8988T (cell line): ENCODE data around the gene NKX2-3.

Experiments
- DNase-seq: peaks from one replicate; pipeline ENCODE4 v3.0.0; 2011

Gene NKX2-3

GRCh38 chr10:99532687-99533495 is at the start of gene NKX2-3:
Gene NKX2-3 (plus strand): TSS chr10:99532942. CDS start chr10:99533132, 190 bp downstream.
- no peak for DNase-seq

DNA sequence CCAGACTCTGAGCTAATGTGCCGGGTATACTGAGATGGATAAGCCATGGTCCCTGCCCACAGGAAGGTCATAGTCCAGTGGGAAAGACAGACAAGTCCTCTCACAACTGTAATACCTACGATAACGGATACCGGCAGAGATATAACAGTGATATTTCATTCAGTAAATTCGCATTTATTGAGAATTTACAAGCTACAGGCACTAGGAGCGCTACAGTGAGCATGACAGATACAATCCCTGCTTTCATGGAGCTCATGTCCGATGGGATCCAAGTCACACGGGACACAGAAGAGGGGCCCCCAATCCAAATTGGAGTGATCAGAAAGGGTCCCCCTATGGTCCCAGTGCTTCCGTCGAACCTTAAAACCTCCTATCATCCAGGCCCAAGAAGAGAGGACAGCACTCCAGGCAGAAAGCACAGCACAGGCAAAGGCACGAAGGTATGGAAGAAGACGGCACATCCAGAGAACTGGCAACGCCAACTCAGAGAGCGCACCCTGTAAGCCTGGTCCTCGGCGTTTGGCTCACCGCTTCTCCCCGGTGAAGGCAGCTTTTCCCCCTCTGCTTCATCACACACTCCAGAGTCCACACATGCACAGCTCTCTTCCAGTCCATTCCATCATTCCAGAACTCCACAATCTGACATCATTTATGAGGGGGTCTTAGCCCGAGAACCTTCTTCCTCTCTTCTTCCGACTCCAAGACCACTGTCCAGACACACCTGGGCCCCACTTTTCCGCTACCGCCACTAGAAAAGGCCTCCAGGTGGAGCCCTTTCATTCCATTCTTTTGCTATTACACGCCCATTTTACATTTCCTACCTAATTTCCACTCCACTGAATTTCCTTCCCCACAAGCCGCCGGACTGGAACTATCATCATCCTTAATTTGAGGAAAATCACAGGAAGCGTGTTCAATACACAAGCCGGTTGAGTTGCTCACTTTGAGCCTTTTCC is 47.8 kb upstream of the NKX2-3 start:
- no peak for DNase-seq

DNA sequence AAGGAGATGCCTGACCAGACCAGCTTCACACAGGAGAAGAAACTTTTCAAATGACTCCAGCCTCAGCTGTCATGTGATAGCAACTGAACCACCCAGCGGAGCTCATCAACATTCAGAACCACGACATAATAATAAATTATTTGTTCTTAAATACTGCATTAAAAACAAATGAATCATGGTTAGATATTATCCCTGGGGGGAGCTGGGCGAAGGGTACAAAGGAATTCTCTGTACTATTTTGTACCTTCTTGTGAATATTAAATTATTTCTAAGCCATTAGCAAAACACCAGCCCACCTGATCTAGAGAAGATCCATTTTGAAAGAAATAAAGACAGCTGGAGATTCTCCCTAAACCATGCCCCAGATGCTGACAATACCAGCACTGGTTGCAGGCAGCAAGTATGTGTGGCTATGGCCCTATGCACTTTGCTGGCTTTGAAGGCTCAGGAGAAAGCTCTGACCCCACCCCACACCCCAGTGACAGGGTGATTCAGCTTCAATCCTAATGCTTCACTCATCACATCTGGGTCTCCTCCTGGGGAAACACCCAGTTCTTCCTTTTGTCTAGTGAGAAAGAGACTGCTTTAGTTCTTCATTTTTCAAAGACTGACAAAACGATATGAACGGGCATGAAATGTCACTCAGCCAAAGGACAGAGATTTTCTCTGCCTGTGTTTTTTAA is 45.5 kb upstream of the NKX2-3 start:
- DNase-seq: no peak

GRCh38 chr10:99489271-99489670 is 43.5 kb upstream of the NKX2-3 start:
- DNase-seq: no peak

DNA sequence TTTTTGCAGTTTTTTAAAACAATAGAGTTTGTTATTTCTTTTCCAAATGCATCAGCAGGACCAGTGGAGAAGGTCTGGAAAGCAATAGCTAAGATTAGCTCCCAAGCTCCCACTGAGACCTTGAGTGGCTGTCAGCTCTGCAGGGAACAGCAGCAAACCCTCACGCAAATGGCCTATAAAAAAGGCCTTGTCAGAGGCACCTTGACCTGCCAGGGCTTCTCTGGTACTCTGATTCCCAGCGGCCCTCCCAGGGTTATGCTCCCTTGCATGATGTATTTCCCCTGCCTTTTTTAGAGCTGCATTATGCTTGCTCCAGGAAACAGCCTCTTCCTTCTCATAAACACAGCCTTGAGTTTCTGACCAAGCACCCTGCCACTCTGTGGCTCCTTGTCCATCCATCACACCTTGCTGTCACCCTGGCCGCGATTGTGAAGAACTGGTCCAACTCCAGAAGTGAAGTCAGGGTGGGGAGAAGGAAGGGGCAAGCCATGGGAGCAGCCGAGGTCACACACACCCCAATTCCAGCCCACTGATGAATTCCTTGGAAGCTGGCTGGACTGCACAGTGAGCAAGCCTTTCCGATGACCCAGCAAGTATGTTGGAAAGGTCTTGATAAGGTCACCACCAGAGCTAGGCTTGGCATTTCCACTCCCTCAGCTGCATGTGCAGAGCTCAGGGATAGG is 35.3 kb upstream of the NKX2-3 start:
- no peak for DNase-seq

DNA sequence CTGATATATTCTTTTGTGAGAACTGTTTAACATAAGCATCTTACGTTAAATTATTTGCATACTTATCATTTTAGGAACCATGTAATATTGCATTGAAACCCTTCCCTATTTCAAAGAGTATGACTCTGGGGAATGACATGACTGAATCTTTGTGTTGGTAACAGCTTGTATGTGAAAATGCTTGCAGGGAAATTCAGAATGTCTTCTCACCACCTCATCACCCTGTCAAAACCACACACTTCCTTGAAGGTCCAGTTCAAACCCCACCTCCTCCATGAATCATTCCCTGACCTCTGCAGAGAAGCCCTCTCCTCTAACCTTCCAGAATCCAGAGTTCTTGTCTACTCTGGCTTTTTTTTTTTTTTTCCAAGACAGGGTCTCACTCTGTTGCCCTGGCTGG is 26.3 kb upstream of the NKX2-3 start:
- DNase-seq: no peak

DNA sequence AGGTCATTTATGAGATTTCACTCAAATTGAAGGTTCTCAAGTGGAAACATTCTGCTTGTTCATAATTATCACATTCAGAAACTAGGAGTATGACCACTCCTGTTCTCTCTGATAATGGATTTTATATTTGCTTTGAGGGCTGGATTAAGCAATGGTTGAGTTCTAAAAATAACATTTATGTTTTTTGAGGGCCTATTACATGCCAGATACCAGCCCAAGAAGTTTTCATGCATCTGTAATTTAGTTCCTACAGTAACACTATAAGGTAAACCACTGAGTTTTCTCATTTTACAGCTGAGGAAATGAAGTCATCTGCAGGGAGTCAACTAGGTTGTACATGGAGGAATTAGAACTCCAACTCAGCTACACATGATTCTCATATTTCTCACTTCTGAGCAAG is 25.5 kb upstream of the NKX2-3 start:
- DNase-seq: no peak

DNA sequence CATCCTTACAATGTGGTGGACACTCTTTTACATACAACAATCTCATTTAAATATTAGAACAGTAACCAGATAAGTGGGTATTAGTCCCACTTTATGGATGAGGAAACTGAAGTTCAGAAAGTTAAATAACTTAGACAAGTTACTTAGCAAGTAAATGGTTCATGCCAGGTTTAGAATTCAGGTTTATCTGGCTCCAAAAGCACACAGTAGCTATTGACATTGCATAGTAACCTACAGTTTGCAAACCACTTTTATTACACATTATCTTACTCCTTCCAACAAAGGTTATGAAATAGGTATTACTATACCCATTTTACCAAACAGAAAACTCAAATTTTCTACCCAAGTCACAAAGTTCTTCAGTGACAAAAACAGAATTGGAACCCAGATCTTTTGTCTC is 19.7 kb upstream of the NKX2-3 start:
- DNase-seq: no peak

- DNase-seq: no peak
Observed at GRCh38 chr10:99519690-99520039, 13.1 kb upstream of the NKX2-3 start.

GRCh38 chr10:99520040-99520846 is 12.5 kb upstream of the NKX2-3 start:
- no peak for DNase-seq

DNA sequence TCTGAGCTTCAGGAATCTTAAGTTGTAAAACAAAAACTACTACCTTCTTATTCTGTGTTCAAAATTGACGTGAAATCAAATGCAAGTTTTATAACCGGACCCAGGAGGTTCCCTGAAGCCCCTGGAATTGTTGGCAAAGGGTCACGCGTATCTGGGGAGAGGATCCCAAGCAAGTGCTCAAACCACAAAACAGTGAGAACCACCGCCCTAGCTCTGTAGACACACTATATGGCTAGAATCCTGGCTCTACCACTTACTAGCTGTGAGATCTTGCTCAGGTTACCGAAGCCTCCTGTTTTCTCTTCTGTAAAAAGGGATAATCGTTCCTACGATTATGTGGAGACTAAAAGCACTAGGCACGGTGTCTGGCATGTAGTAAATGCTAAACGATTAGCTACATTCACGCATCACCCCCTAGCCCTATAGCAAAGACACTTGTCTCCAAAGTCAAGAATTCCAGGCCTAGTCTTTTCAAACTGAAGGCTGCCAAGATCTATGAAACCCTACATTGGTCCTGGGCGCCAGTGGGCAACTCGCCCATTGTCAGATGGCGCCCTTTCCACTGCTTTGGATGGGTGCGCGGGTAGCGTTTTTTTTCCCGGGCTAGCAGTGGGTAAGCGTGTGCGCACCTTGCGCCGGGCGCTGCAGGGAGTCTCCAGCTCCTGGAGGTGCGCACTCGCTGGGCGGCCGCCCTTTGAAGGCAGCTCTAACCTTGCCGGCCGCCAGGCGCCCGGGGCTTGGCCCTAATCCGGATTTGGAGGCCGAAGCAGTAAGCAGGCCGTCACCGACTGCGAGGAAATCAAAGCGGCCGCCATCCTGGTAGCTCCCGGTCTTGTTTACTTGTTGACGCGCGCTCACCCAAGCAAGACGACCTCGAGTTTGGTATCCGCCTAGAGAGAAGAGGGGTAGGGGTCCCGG is 11.6 kb upstream of the NKX2-3 start:
- DNase-seq: no peak

DNA sequence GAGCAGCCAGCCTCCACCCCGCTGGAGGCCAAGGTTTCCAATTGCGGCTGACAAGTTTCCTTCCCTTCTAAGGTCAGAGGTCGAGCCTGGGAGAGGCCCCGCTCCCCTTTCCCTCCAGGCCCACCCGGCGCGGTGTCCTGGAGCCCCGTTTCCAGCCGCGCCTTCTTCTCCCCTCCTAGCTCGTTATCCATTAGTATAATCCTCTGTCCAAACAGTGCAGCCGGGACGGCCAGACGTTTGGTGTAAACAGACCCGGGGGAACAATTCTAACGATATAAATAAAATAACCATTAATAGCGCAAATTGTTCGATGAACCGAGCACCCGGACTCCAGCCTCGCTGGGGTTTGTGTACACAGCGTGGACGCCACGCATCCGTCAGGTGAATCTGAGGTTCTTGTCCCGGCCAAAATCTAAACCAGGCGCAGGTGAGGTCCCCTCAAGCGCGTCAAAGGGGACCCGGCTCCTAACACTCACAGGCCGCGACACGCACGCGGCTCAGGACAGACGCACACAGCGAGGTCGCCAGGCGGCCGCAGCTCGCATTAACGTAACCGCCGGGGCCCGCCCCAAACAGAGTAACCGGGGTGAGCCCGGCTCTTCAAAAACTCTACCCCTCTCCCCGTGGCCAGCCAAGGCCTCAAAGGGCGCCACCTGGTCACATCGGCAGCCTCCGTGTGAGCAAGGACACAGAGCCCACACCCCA is 10.8 kb upstream of the NKX2-3 start:
- DNase-seq: no peak

DNA sequence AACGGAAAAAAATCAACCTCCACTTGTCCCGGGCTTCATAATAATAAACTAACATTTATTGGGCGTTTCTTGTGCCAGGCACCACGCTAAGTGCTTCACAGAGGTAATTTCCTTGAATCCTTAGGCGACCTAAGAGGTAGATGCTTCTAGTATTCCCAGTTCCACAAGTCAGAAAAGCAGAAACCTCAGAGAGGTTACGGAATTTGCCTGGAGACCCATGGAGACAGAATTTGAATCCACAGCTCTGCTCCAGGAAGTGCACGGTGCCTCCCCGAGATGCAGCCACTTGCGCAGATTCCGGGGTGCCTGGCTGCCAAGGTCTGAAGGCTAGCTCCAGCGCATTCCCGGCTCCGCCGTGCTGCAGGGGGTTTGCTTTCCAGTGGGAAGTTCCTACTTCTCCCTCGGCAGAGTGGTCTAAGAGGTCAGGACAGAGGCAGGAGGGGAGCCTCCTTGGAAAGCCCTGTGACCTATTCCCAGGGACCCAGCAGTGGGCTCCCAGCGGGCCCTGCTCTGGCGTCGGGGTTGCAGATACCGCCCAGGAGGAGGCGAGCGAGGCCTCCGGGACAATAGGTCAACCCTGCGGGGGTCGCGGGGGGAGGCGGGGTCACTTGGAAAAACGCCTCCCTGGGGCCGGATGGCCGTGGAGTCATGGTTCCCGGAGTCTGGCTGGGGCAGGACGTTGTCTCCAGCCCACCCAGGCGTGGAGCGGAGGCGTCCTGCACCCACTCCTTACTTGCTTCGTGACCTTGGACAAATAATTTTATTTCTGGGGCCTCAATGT is 10.1 kb upstream of the NKX2-3 start:
- no peak for DNase-seq

GRCh38 chr10:99523251-99523773 is 9.4 kb upstream of the NKX2-3 start:
- no peak for DNase-seq

DNA sequence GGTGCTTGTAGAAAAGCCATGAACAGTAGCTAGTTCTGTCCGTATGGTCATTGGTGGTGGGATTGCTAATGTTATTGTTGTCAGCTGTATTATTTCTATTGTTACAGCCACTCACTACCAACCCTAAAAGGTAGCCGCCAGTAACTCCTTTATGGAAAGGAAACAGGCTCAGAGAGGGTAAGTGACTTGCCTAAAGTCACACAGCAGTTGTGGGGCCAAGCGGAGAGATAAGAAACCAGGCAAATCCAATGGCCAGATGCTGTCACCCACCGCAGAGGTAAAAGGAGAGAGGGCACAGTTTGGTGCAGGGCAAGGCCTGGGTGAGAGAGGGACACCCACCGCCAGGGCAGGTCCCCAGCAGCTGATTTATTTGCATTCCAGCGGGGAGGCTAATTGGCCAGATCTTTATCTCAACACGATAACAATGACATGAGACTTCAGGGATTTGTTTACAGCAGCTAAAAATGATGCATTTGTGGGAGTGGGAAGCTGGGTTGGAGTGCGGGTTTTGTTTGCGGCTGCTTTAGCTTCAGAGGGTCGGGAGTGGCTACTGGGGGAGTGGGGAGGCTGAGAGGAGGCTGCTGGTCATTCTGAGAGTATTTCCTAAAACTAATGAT is 8.6 kb upstream of the NKX2-3 start:
- no peak for DNase-seq

- DNase-seq: no peak
Observed at GRCh38 chr10:99524736-99525380, 7.9 kb upstream of the NKX2-3 start.

DNA sequence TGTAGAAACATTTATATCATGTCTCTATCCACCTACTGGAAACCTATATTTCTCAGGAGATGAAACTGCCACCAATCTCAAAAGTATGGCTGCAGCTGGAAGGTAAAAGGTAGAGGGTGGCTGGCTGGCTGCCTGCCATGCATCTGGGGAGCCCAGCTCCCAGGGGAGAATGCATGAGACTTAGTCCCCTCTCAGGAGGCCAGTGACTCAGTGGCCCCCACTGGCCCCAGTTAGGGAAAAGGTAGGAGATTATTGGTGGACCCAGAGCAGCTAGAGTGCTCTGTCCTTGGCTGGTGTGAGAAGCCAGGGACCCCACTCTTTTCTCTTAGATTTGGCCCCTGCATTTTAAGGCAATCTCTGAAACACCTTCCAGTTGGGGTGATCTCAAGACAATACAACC is 6.8 kb upstream of the NKX2-3 start:
- no peak for DNase-seq
